Measurements from ENCODE around the gene DPM2.

- TF ChIP-seq CTCF (IDR thresholded peaks at IDR 0.05) (no peak), POLR2A (IDR thresholded peaks at IDR 0.05) (no peak)
These were observed 1.9 kb downstream of the DPM2 start for GRCh38 chr9:127935765-127936221.

Data from uterus (tissue), 2 donors.